Neural cell (in vitro differentiated cells): ENCODE results near the gene BRF1.

ENCODE experiments used
- CTCF ChIP-seq: fragments of 450-650 bp; IDR thresholded peaks from 2 replicates; pipeline ENCODE4 v1.5.1; 2014; ENCODE audit warnings: antibody characterized with exemption, mild to moderate bottlenecking, moderate library complexity; ENCODE audit not compliant: poor library complexity, severe bottlenecking
- EP300 ChIP-seq: fragments of 450-650 bp; conservative IDR thresholded peaks from 2 replicates; pipeline ENCODE4 v1.6.1; 2014; ENCODE audit warnings: antibody characterized with exemption, mild to moderate bottlenecking, moderate library complexity; ENCODE audit not compliant: poor library complexity, severe bottlenecking
- EZH2 ChIP-seq: fragments of 200-600, 300-800 bp; shearing (Covaris generic), sonication (generic); IDR thresholded peaks from 2 replicates; pipeline ENCODE4 v1.6.1; 2014; ENCODE audit warnings: antibody characterized with exemption, low read length, borderline replicate concordance, mild to moderate bottlenecking; ENCODE audit not compliant: insufficient read depth, poor library complexity, severe bottlenecking
- MXI1 ChIP-seq: fragments of 450-650 bp; conservative IDR thresholded peaks from 2 replicates; pipeline ENCODE4 v1.6.1; 2014; ENCODE audit warnings: antibody characterized with exemption, mild to moderate bottlenecking; ENCODE audit not compliant: poor library complexity, severe bottlenecking
- POLR2AphosphoS5 ChIP-seq: IDR thresholded peaks from 2 replicates; pipeline ENCODE4 v1.6.1; 2012
- RAD21 ChIP-seq: fragments of 450-650 bp; conservative IDR thresholded peaks from 2 replicates; pipeline ENCODE4 v1.6.1; 2014; ENCODE audit warnings: antibody characterized with exemption, mild to moderate bottlenecking, moderate library complexity
- REST ChIP-seq: IDR thresholded peaks from 2 replicates; pipeline ENCODE4 v1.6.1; 2012; ENCODE audit warnings: borderline replicate concordance
- SMC3 ChIP-seq: fragments of 450-650 bp; conservative IDR thresholded peaks from 2 replicates; pipeline ENCODE4 v1.6.1; 2014; ENCODE audit warnings: antibody characterized with exemption, mild to moderate bottlenecking, moderate library complexity; ENCODE audit not compliant: poor library complexity
- TAF1 ChIP-seq: IDR thresholded peaks from 2 replicates; pipeline ENCODE4 v1.6.1; 2012; ENCODE audit warnings: low read depth

GRCh38 chr14:105172476-105172875 is 128.3 kb downstream of the BRF1 start:
- TF ChIP-seq CTCF (no peak), REST (no peak), RAD21 (no peak), TAF1 (no peak), POLR2AphosphoS5 (no peak), EZH2 (no peak), EP300 (no peak), SMC3 (no peak), MXI1 (no peak)
